Upper lobe of right lung (tissue), 1 donor: Measurements from ENCODE around the gene FOXP1. TPM values are rescaled to one million over a fixed set of nuclear protein-coding genes. Genes with fewer than 3 reads are reported as not detected.
A peak's percentile ranks its signal among the peaks of the same experiment; 100 is the strongest.

ENCODE experiments used
- ATAC-seq: fragments of 200-7000 bp; cut with Tn5 transposase; one replicate; pipeline ENCODE4 v1.9.1; 2020; ENCODE audit warnings: mild to moderate bottlenecking, moderate library complexity
- DNase-seq: peaks from one replicate; pipeline ENCODE4 v3.0.0-alpha.2; 2020
- H3K27ac ChIP-seq: fragments of 200-600 bp; one replicate; pipeline ENCODE4 v1.8.0; 2022
- H3K27me3 ChIP-seq: fragments of 200-600 bp; one replicate; pipeline ENCODE4 v1.8.0; 2022; ENCODE audit warnings: mild to moderate bottlenecking
- H3K36me3 ChIP-seq: fragments of 200-600 bp; one replicate; pipeline ENCODE4 v1.8.0; 2022
- H3K4me1 ChIP-seq: fragments of 200-600 bp; one replicate; pipeline ENCODE4 v1.8.0; 2022
- H3K4me3 ChIP-seq: fragments of 200-600 bp; one replicate; pipeline ENCODE4 v1.8.0; 2022; ENCODE audit warnings: mild to moderate bottlenecking
- H3K9me3 ChIP-seq: fragments of 200-600 bp; one replicate; pipeline ENCODE4 v1.8.0; 2022
- CTCF ChIP-seq: fragments of 200-600 bp; IDR thresholded peaks from one replicate; pipeline ENCODE4 v1.8.0; 2022; ENCODE audit warnings: antibody characterized with exemption
- intact Hi-C: fragments of 100-400 bp; cut with DNase I; formaldehyde crosslinking; loops from one replicate; pipeline ENCODE4 v1.11.0; 2022
- total RNA-seq: library from RNA; stranded (reverse); fragmentation: NEBNext Ultra II Directional; extraction: Animal tissue kit (Norgen Biotek cat#: 25700); gene quantifications from one replicate; pipeline ENCODE4 v1.2.1, GENCODE V29; 2021
- donor health status: DM: no; HTN: yes; CAD: no; lungs with severe emphysema.

The FOXP1 gene
- total RNA-seq, 1 donor from 2014 or later: 140 TPM

GRCh38 chr3:71309886-71310285 lies 273.6 kb downstream of the FOXP1 start:
- ATAC-seq: no peak
- intact Hi-C loops: no loop called here
- Histone ChIP-seq H3K27me3 (no peaks in the 10 kb centered on the region), H3K4me1 (peaks cover 10% of the 10 kb centered on the region), H3K9me3 (no peaks in the 10 kb centered on the region), H3K27ac (no peak overlapping the region), H3K4me3 (no peak overlapping the region), H3K36me3 (no peaks in the 10 kb centered on the region)
- no peak for TF ChIP-seq CTCF
- DNase-seq: no peak

GRCh38 chr3:71309342-71309741 lies 274.2 kb downstream of the FOXP1 start:
- no peak overlapping the region for H3K27ac ChIP-seq
- no peaks in the 10 kb centered on the region for H3K36me3 ChIP-seq
- H3K4me1 ChIP-seq: peaks cover 10% of the 10 kb centered on the region
- H3K27me3 ChIP-seq: no peaks in the 10 kb centered on the region
- no peak for ATAC-seq
- no peak overlapping the region for H3K4me3 ChIP-seq
- no peak for DNase-seq
- intact Hi-C loops: no loop called here
- H3K9me3 ChIP-seq: no peaks in the 10 kb centered on the region
- TF ChIP-seq CTCF: no peak

- Histone ChIP-seq H3K27ac (no peak overlapping the region), H3K9me3 (no peaks in the 10 kb centered on the region), H3K4me1 (peaks cover 10% of the 10 kb centered on the region), H3K36me3 (no peaks in the 10 kb centered on the region), H3K27me3 (no peaks in the 10 kb centered on the region), H3K4me3 (no peak overlapping the region)
- intact Hi-C loops: no loop called here
- no peak for DNase-seq
- ATAC-seq: no peak
- TF ChIP-seq CTCF: no peak
Measured at GRCh38 chr3:71308836-71309235, 274.7 kb downstream of the FOXP1 start.

GRCh38 chr3:71307991-71308697 lies 275.4 kb downstream of the FOXP1 start:
- Histone ChIP-seq H3K4me3 (no peak overlapping the region), H3K27me3 (no peaks in the 10 kb centered on the region), H3K27ac (no peak overlapping the region), H3K9me3 (no peaks in the 10 kb centered on the region), H3K4me1 (peaks cover 10% of the 10 kb centered on the region), H3K36me3 (no peaks in the 10 kb centered on the region)
- TF ChIP-seq CTCF: no peak
- DNase-seq: no peak
- intact Hi-C loops: no loop called here
- ATAC-seq: no peak

GRCh38 chr3:71305231-71306206 lies 278.0 kb downstream of the FOXP1 start:
- H3K9me3 ChIP-seq: no peaks in the 10 kb centered on the region
- no peaks in the 10 kb centered on the region for H3K36me3 ChIP-seq
- H3K4me1 ChIP-seq: peaks cover 3% of the 10 kb centered on the region
- TF ChIP-seq CTCF: no peak
- DNase-seq: no peak
- peak overlapping the region; percentile 44 for H3K27ac ChIP-seq
- peak overlapping the region; percentile 49 for H3K4me3 ChIP-seq
- no peaks in the 10 kb centered on the region for H3K27me3 ChIP-seq
- ATAC-seq: peak; percentile 69
- intact Hi-C loops: no loop called here
